ENCODE measurements around the gene HAPSTR1.

The HAPSTR1 gene

DNA sequence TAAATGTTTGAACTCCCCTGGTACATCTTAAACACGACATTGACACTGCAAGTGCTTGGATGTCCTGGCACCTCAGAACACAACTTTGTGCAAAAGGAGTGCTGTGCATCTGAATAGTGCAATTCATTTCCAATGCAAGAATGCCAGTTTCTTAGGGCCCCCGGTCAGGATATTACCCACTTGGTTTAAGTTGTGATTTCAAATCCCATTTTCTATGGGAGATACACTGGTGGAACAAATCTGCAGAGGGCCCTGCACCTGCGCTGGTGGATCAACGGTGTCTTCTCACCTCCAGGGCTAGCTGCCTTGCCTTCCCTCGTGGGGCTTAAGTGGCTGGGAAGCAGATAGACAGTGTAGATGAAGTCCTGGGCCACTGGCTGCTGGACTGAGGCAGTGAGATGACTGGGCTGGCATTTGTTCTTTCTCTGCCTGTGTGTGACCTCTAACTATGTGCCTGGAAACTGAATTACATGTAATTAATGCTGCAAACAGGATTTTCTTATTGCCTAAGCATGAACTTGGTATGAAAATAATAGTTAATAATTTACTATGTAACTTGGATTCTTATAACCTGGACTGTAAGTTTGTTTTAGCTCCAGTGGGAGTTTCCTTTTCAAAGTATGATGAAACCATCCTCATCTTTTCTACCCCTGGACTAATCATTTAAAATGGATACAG lies 20.9 kb downstream of the HAPSTR1 start:
- TF ChIP-seq SIN3A (IDR thresholded peaks at IDR 0.05; ENCODE audit: borderline replicate concordance, insufficient read depth, low read length) (no peak), POLR2AphosphoS5 (IDR thresholded peaks at IDR 0.05; ENCODE audit: low read depth, low read length) (no peak), TAF1 (IDR thresholded peaks at IDR 0.05; ENCODE audit: borderline replicate concordance, insufficient read depth, low read length) (no peak), FOXP2 (optimal IDR thresholded peaks at IDR 0.05; ENCODE audit: borderline replicate concordance, extremely low read depth, extremely low read length, insufficient read depth) (no peak)
- TF ChIP-seq, protein P1, sequence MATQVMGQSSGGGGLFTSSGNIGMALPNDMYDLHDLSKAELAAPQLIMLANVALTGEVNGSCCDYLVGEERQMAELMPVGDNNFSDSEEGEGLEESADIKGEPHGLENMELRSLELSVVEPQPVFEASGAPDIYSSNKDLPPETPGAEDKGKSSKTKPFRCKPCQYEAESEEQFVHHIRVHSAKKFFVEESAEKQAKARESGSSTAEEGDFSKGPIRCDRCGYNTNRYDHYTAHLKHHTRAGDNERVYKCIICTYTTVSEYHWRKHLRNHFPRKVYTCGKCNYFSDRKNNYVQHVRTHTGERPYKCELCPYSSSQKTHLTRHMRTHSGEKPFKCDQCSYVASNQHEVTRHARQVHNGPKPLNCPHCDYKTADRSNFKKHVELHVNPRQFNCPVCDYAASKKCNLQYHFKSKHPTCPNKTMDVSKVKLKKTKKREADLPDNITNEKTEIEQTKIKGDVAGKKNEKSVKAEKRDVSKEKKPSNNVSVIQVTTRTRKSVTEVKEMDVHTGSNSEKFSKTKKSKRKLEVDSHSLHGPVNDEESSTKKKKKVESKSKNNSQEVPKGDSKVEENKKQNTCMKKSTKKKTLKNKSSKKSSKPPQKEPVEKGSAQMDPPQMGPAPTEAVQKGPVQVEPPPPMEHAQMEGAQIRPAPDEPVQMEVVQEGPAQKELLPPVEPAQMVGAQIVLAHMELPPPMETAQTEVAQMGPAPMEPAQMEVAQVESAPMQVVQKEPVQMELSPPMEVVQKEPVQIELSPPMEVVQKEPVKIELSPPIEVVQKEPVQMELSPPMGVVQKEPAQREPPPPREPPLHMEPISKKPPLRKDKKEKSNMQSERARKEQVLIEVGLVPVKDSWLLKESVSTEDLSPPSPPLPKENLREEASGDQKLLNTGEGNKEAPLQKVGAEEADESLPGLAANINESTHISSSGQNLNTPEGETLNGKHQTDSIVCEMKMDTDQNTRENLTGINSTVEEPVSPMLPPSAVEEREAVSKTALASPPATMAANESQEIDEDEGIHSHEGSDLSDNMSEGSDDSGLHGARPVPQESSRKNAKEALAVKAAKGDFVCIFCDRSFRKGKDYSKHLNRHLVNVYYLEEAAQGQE (IDR thresholded peaks at IDR 0.05; ENCODE audit: insufficient read depth in 1 of 2, low read depth in 2 of 2, low read length in 2 of 2) = no peak

DNA sequence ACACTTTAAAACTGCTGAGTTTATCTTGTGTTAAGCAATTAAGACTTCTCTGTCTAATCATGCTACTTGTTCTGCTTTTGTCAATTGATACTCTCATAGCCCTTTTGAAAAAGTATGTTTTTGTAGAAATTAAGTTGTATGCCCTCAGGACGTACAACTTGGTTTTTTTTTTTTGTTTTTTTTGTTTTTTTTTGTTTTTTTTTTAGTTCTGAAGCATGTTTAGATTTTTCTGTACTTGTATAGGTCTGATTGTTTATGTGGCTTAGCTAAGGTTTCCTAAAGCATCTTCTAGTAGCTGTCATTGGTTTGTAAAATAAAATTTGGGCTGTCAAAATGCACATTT lies 21.4 kb downstream of the HAPSTR1 start:
- TF ChIP-seq FOXP2 (optimal IDR thresholded peaks at IDR 0.05; ENCODE audit: borderline replicate concordance, extremely low read depth, extremely low read length, insufficient read depth) (no peak), SIN3A (IDR thresholded peaks at IDR 0.05; ENCODE audit: borderline replicate concordance, insufficient read depth, low read length) (no peak)
- TF ChIP-seq, protein P1 (IDR thresholded peaks at IDR 0.05; ENCODE audit: insufficient read depth in 1 of 2, low read depth in 2 of 2, low read length in 2 of 2) = no peak

DNA sequence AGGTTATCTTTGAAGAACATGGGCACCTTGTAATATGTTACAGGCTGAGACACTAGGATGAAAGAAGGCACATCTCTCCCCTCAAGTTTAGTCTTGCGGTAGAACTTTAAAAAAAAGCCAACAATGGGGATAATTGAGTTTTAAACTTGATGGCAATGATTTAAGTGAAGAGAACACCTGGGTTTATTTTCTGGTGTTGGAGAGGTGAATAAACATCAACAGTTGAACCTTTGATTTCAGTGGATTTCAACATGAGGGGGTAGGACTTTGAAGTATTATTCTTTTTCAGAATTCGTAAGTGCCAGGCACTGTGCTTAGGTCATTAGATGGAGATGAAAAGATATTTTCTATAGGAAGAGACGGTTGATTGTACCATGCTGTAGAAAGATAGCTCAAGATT lies 22.3 kb downstream of the HAPSTR1 start:
- TF ChIP-seq FOXP2 (optimal IDR thresholded peaks at IDR 0.05; ENCODE audit: borderline replicate concordance, extremely low read depth, extremely low read length, insufficient read depth) (no peak), POLR2AphosphoS5 (IDR thresholded peaks at IDR 0.05; ENCODE audit: low read depth, low read length) (no peak), TAF1 (IDR thresholded peaks at IDR 0.05; ENCODE audit: borderline replicate concordance, insufficient read depth, low read length) (no peak), SIN3A (IDR thresholded peaks at IDR 0.05; ENCODE audit: borderline replicate concordance, insufficient read depth, low read length) (no peak)
- TF ChIP-seq, protein P1 (IDR thresholded peaks at IDR 0.05; ENCODE audit: insufficient read depth in 1 of 2, low read depth in 2 of 2, low read length in 2 of 2) = no peak

DNA sequence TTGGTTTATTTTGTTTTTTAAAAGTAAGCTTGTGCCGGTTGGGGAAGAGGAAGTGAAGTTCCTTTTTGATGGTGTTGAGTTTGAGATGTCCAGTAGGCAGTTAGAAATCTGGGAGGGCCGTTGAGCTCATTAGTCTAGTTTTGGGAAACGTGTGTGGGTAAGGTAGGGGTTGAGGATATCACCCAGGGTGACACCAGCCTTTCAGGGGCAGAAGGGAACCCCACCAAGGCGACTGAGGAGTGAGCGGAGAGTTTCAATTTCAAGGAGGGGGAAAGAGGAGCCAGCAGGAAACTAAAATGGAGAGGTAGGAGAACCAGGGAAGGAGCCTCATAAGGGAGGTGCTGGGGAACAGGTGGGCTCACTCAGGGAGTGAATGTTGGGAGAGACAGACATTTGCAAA lies 22.7 kb downstream of the HAPSTR1 start:
- TF ChIP-seq FOXP2 (optimal IDR thresholded peaks at IDR 0.05; ENCODE audit: borderline replicate concordance, extremely low read depth, extremely low read length, insufficient read depth) = no peak
- TF ChIP-seq, protein P1 (IDR thresholded peaks at IDR 0.05; ENCODE audit: insufficient read depth in 1 of 2, low read depth in 2 of 2, low read length in 2 of 2) = no peak
- no peak for TF ChIP-seq SIN3A (IDR thresholded peaks at IDR 0.05; ENCODE audit: borderline replicate concordance, insufficient read depth, low read length)
- no peak for TF ChIP-seq POLR2AphosphoS5 (IDR thresholded peaks at IDR 0.05; ENCODE audit: low read depth, low read length)
- TF ChIP-seq TAF1 (IDR thresholded peaks at IDR 0.05; ENCODE audit: borderline replicate concordance, insufficient read depth, low read length) = no peak

DNA sequence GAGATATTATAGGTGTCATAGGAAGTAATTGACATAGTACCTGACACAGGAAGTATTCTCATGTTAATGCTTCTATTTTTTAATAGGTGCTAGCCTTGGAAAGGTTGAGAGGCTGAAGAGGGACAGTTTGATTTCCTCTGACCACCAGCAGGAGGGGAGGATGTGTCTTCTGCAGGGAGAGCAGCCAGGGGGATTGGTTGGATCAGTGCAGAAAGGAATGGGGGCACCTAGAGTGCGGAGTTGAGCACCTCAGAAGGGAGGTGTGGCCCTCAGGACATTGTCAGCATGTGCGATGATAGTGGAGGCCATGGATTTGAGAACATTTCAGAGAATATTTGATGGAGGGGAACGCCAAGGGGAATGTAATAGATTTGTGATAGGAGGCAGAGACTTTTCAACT lies 23.4 kb downstream of the HAPSTR1 start:
- TF ChIP-seq, protein P1 (IDR thresholded peaks at IDR 0.05; ENCODE audit: insufficient read depth in 1 of 2, low read depth in 2 of 2, low read length in 2 of 2) = no peak
- TF ChIP-seq TAF1 (IDR thresholded peaks at IDR 0.05; ENCODE audit: borderline replicate concordance, insufficient read depth, low read length) (no peak), FOXP2 (optimal IDR thresholded peaks at IDR 0.05; ENCODE audit: borderline replicate concordance, extremely low read depth, extremely low read length, insufficient read depth) (no peak), SIN3A (IDR thresholded peaks at IDR 0.05; ENCODE audit: borderline replicate concordance, insufficient read depth, low read length) (no peak), POLR2AphosphoS5 (IDR thresholded peaks at IDR 0.05; ENCODE audit: low read depth, low read length) (no peak)
